Suppressor macrophage treated with lipopolysaccharide for 4 hours (primary cell): ENCODE measurements around the gene ZFX.
"Not testable (repeated sequence)": the region's sequence is repeated elsewhere in the genome, so short reads cannot be mapped to it uniquely, and the experiment has no call there.

ENCODE experiments used
- DNase-seq: peaks from one replicate; pipeline ENCODE4 v3.0.0-alpha.2; 2020

The ZFX gene

GRCh38 chrX:24149351-24150050 is at the start of gene ZFX:
Gene ZFX (plus strand): TSS chrX:24149729. CDS start chrX:24172743, 23,014 bp downstream.
- DNase-seq = peak; percentile 53

- no peak for DNase-seq
These were observed 48.8 kb upstream of the ZFX start for GRCh38 chrX:24100713-24101112.

- DNase-seq = no peak
These were observed 39.5 kb upstream of the ZFX start for GRCh38 chrX:24110069-24110468.

- no peak for DNase-seq
These were observed 36.3 kb upstream of the ZFX start for GRCh38 chrX:24113181-24113580.

- no peak for DNase-seq
These were observed 32.3 kb upstream of the ZFX start for GRCh38 chrX:24117258-24117657.

- DNase-seq = no peak
These were observed 25.2 kb upstream of the ZFX start for GRCh38 chrX:24124244-24124799.

- no peak for DNase-seq
These were observed 24.4 kb upstream of the ZFX start for GRCh38 chrX:24125028-24125612.

- DNase-seq = no peak
These were observed 18.1 kb upstream of the ZFX start for GRCh38 chrX:24131476-24131875.

GRCh38 chrX:24133312-24133711 is 16.2 kb upstream of the ZFX start:
- DNase-seq = no peak

GRCh38 chrX:24135768-24136167 is 13.8 kb upstream of the ZFX start:
- not testable (repeated sequence) for DNase-seq

GRCh38 chrX:24137192-24137591 is 12.3 kb upstream of the ZFX start:
- DNase-seq = no peak

GRCh38 chrX:24143982-24144381 is 5.5 kb upstream of the ZFX start:
- not testable (repeated sequence) for DNase-seq

- no peak for DNase-seq
These were observed 5.0 kb upstream of the ZFX start for GRCh38 chrX:24144528-24144927.

GRCh38 chrX:24145303-24146186 is 4.0 kb upstream of the ZFX start:
- DNase-seq = no peak

GRCh38 chrX:24146283-24146949 is 3.1 kb upstream of the ZFX start:
- DNase-seq = peak; percentile 20

GRCh38 chrX:24147165-24147564 is 2.4 kb upstream of the ZFX start:
- no peak for DNase-seq

- peak; percentile 39 for DNase-seq
These were observed 1.4 kb upstream of the ZFX start for GRCh38 chrX:24148121-24148520.

- DNase-seq = peak; percentile 59
These were observed 786 bp upstream of the ZFX start for GRCh38 chrX:24148535-24149350.

GRCh38 chrX:24150051-24150790 is 692 bp downstream of the ZFX start:
- DNase-seq = peak; percentile 84

- DNase-seq = no peak
These were observed 1.4 kb downstream of the ZFX start for GRCh38 chrX:24150898-24151297.

GRCh38 chrX:24151513-24151912 is 2.0 kb downstream of the ZFX start:
- DNase-seq = no peak
